Measurements from ENCODE around the gene SVIP.

DNA sequence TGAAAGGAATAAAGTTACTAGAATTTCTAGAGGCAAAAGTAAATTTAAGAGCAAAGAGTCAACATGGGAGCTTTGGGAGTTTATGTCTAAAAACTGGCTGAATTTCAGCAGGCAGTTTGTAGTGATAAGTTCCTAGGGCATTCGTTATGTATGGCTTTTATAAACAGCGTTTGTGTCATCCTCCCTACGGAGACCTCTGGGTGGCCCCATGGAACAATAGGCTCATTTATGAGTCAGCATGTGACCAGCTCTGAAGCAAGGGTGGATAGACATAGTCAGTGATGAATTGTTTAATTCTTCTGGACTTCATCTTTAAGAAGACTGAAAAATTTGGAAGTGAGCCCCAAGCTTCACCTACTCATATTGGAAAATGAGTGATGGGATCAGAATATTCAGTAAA is 37.1 kb downstream of the SVIP start:
- TF ChIP-seq, protein P1, sequence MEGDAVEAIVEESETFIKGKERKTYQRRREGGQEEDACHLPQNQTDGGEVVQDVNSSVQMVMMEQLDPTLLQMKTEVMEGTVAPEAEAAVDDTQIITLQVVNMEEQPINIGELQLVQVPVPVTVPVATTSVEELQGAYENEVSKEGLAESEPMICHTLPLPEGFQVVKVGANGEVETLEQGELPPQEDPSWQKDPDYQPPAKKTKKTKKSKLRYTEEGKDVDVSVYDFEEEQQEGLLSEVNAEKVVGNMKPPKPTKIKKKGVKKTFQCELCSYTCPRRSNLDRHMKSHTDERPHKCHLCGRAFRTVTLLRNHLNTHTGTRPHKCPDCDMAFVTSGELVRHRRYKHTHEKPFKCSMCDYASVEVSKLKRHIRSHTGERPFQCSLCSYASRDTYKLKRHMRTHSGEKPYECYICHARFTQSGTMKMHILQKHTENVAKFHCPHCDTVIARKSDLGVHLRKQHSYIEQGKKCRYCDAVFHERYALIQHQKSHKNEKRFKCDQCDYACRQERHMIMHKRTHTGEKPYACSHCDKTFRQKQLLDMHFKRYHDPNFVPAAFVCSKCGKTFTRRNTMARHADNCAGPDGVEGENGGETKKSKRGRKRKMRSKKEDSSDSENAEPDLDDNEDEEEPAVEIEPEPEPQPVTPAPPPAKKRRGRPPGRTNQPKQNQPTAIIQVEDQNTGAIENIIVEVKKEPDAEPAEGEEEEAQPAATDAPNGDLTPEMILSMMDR (conservative IDR thresholded peaks at IDR 0.05; ENCODE audit: low read depth, low read length) = no peak
- no peak for TF ChIP-seq EZH2 (IDR thresholded peaks at IDR 0.05; ENCODE audit: borderline replicate concordance, low read depth, low read length, poor library complexity, severe bottlenecking)

Data from A673 (cell line).